B cell (primary cell): ENCODE results near the gene CSNK1G3. TPM values are rescaled to one million over a fixed set of nuclear protein-coding genes. Genes with fewer than 3 reads are reported as not detected.

Experiments
- ATAC-seq: fragments of 200-7000 bp; cut with Tn5 transposase; one replicate; pipeline ENCODE4 v1.10.0; 2021; ENCODE audit warnings: low read depth, mild to moderate bottlenecking, moderate number of reproducible peaks, moderate library complexity
- CTCF ChIA-PET: fragments of 350-600 bp; sonication (Branson Sonifier 250); formaldehyde crosslinking; loops from one replicate; lab custom pipeline; 2021; ENCODE audit warnings: antibody characterized with exemption, inconsistent platforms; lab: Charles Lee
- POLR2A ChIA-PET: fragments of 350-600 bp; sonication (Branson Sonifier 250); formaldehyde crosslinking; loops from one replicate; lab custom pipeline; 2021; ENCODE audit warnings: antibody characterized with exemption; lab: Charles Lee
- DNase-seq: peaks from one replicate; pipeline ENCODE4 v3.0.0; 2013
- H2AFZ ChIP-seq: 2 replicates; pipeline ENCODE4 v1.6.1; 2012; ENCODE audit warnings: mild to moderate bottlenecking, low read depth, low read length; ENCODE audit not compliant: insufficient read depth, poor library complexity, severe bottlenecking
- H3K27ac ChIP-seq, 2 donors: 1 replicate in 1 of 2; 2 replicates in 1 of 2; pipeline ENCODE4 v1.5.1; 2012 to 2013; ENCODE audit warnings: low read length in 2 of 2, mild to moderate bottlenecking in 2 of 2, moderate library complexity in 1 of 2
- H3K27me3 ChIP-seq, 4 experiments: fragments of 200-600 bp in 1 of 4; sonication (generic) in 1 of 4; replicated peaks in 1 of 4; 1 replicate in 2 of 4; 2 replicates in 2 of 4; pipeline versions ENCODE4 v1.6.1 to v1.7.0; 2013 to 2016; ENCODE audit warnings: low read length in 3 of 4, mild to moderate bottlenecking in 2 of 4, mixed read lengths in 1 of 4, moderate library complexity in 1 of 4; ENCODE audit not compliant: insufficient read depth in 4 of 4, control insufficient read depth in 3 of 4; ENCODE audit errors: control extremely low read depth in 1 of 4
- H3K36me3 ChIP-seq, 2 experiments: replicated peaks in 1 of 2; 1 replicate in 1 of 2; 2 replicates in 1 of 2; pipeline versions ENCODE4 v1.6.1 to v1.7.1; 2013; ENCODE audit warnings: low read length in 1 of 2; ENCODE audit not compliant: insufficient read depth in 2 of 2, control insufficient read depth in 1 of 2; ENCODE audit errors: control extremely low read depth in 1 of 2, extremely low read depth in 1 of 2
- H3K4me1 ChIP-seq, 2 donors: fragments of 200-600 bp in 1 of 2; sonication (generic) in 1 of 2; 1 replicate in 1 of 2; 2 replicates in 1 of 2; pipeline versions ENCODE4 v1.5.1 to v1.6.1; 2013 to 2017; ENCODE audit warnings: low read length in 2 of 2; ENCODE audit not compliant: control insufficient read depth in 2 of 2, insufficient read depth in 2 of 2
- H3K4me2 ChIP-seq: replicated peaks from 2 replicates; pipeline ENCODE3; 2012; ENCODE audit warnings: mild to moderate bottlenecking, low read depth, low read length; ENCODE audit not compliant: poor library complexity, severe bottlenecking
- H3K4me3 ChIP-seq, 5 experiments: fragments of 200-600 bp in 1 of 5; sonication (generic) in 1 of 5; 1 replicate in 3 of 5; 2 replicates in 2 of 5; pipeline versions ENCODE4 v1.5.1 to v1.7.0; 2011 to 2016; ENCODE audit warnings: low read length in 4 of 5, mild to moderate bottlenecking in 4 of 5, low read depth in 2 of 5, control low read depth in 1 of 5, moderate library complexity in 1 of 5; ENCODE audit not compliant: insufficient read depth in 1 of 5; ENCODE audit errors: control extremely low read depth in 1 of 5, extremely low read depth in 1 of 5
- H3K79me2 ChIP-seq: fragments of 200-600 bp; sonication (generic); one replicate; pipeline ENCODE4 v1.6.0; 2016; ENCODE audit warnings: low read length; ENCODE audit not compliant: control insufficient read depth, insufficient read depth
- H3K9ac ChIP-seq: fragments of 200-600 bp; sonication (generic); 2 replicates; pipeline ENCODE4 v1.6.1; 2017; ENCODE audit warnings: mild to moderate bottlenecking, low read length, moderate library complexity
- H3K9me3 ChIP-seq, 3 donors: one replicate each; pipeline versions ENCODE4 v1.6.1 to v1.7.1; 2013; ENCODE audit warnings: low read length in 2 of 3; ENCODE audit not compliant: control insufficient read depth in 2 of 3, insufficient read depth in 1 of 3; ENCODE audit errors: control extremely low read depth in 1 of 3
- H4K20me1 ChIP-seq: 2 replicates; pipeline ENCODE4 v1.6.0; 2012; ENCODE audit warnings: mild to moderate bottlenecking, low read length; ENCODE audit not compliant: insufficient read depth, control insufficient read depth, poor library complexity, severe bottlenecking
- H3K27ac Mint-ChIP-seq: one replicate; pipeline ENCODE4 v1.8.0; 2021; ENCODE audit warnings: mixed read lengths
- H3K27me3 Mint-ChIP-seq: one replicate; pipeline ENCODE4 v1.8.0; 2021; ENCODE audit warnings: mixed read lengths
- H3K4me1 Mint-ChIP-seq: one replicate; pipeline ENCODE4 v1.8.0; 2021; ENCODE audit warnings: mixed read lengths
- H3K4me3 Mint-ChIP-seq: one replicate; pipeline ENCODE4 v1.8.0; 2021; ENCODE audit warnings: mixed read lengths
- H3K9me3 Mint-ChIP-seq: one replicate; pipeline ENCODE4 v1.8.0; 2022; ENCODE audit warnings: mixed read lengths; ENCODE audit not compliant: insufficient read depth
- CTCF ChIP-seq: fragments of 200-600 bp; IDR thresholded peaks from one replicate; pipeline ENCODE4 v1.8.0; 2022; ENCODE audit warnings: antibody characterized with exemption, mild to moderate bottlenecking
- EZH2 ChIP-seq: IDR thresholded peaks from 2 replicates; pipeline ENCODE4 v1.6.1; 2012; ENCODE audit warnings: borderline replicate concordance, low read depth, mild to moderate bottlenecking, moderate library complexity, low read length; ENCODE audit not compliant: insufficient read depth, poor library complexity, severe bottlenecking
- WGBS: methylation state at CpG from one replicate; pipeline ENCODE4 v1.1.5; 2013; ENCODE audit warnings: missing lambda C conversion rate; ENCODE audit not compliant: insufficient coverage; 5-methylcytosine and 5-hydroxymethylcytosine counted together
- intact Hi-C: fragments of 100-400 bp; cut with micrococcal nuclease; formaldehyde crosslinking; loops from one replicate; pipeline ENCODE4 v1.10.0; 2022
- polyA plus RNA-seq: library from polyadenylated mRNA; depleted of rRNA; stranded (reverse); fragments of >200 nt; gene quantifications from 2 replicates; pipeline ENCODE4 v1.2.3, GENCODE V29; 2012
- total RNA-seq, 2 donors: library from RNA; stranded (reverse); fragments of 120-200 nt in 1 of 2; gene quantifications; 1 replicate in 1 of 2; 2 replicates in 1 of 2; pipeline versions ENCODE4 v1.2.3 to v1.2.4, GENCODE V29; 2013 to 2022

Gene CSNK1G3
- total and polyA plus RNA-seq, 2 donors (not counting 1 experiment from before 2014, with no cell fraction given) = 20.8 to 140 TPM

GRCh38 chr5:123549256-123549904 is 37.4 kb downstream of the CSNK1G3 start:
- H3K27me3 Mint-ChIP-seq = no peaks in the 10 kb centered on the region
- no CpG with 5 or more reads among the region's 3 CpGs for WGBS
- intact Hi-C loops = loop anchor here (1.0 to 5.0 kb wide), 3 partner anchors 37 to 126 kb away; partner anchors contain the start of genes CEP120 and CSNK1G3
- Histone ChIP-seq H4K20me1 (no peaks in the 10 kb centered on the region), H3K36me3 (peaks cover 2% of the 10 kb centered on the region in 2 experiments), H3K27me3 (no peaks in the 10 kb centered on the region), H3K9ac (peak overlapping the region; percentile 47), H3K27ac (peak overlapping the region; percentile 96 to 97), H3K4me1 (peaks cover 30 to 51% of the 10 kb centered on the region in 2 donors), H3K4me2 (peak overlapping the region; percentile 49), H3K9me3 (no peaks in the 10 kb centered on the region), H2AFZ (peak overlapping the region; percentile 39), H3K79me2 (peaks cover 93% of the 10 kb centered on the region), H3K4me3 (peak overlapping the region in 3 of 5 experiments; percentile 6 to 20 (median 10))
- peak overlapping the region; percentile 79 for H3K4me3 Mint-ChIP-seq
- ATAC-seq = peak; percentile 97
- H3K9me3 Mint-ChIP-seq = no peaks in the 10 kb centered on the region
- DNase-seq = peak; percentile 89
- POLR2A ChIA-PET = interaction anchor here (1.9 to 2.3 kb wide), 2 partner anchors 38 to 126 kb away, joined by 4 to 13 read pairs; partner anchors contain the start of genes CEP120 and CSNK1G3
- no peak for TF ChIP-seq CTCF
- TF ChIP-seq EZH2 = no peak
- H3K4me1 Mint-ChIP-seq = peaks cover 62% of the 10 kb centered on the region
- CTCF ChIA-PET = interaction anchor here (1.2 to 2.9 kb wide), 8 partner anchors 9 to 126 kb away, joined by 3 to 26 read pairs (median 4); partner anchors contain the start of gene CEP120
- peak overlapping the region; percentile 98 for H3K27ac Mint-ChIP-seq

GRCh38 chr5:123554601-123555000 is 42.6 kb downstream of the CSNK1G3 start:
- Histone ChIP-seq H3K9me3 (no peaks in the 10 kb centered on the region), H3K4me3 (no peak overlapping the region), H3K36me3 (peaks cover 6 to 17% of the 10 kb centered on the region in 2 experiments), H3K9ac (no peak overlapping the region), H3K4me2 (no peak overlapping the region), H3K4me1 (peaks cover 8 to 14% of the 10 kb centered on the region in 2 donors), H3K27ac (no peak overlapping the region), H3K27me3 (no peaks in the 10 kb centered on the region), H4K20me1 (no peaks in the 10 kb centered on the region), H2AFZ (no peak overlapping the region), H3K79me2 (peaks cover 85% of the 10 kb centered on the region)
- ATAC-seq (no peak), DNase-seq (no peak)
- H3K4me3 Mint-ChIP-seq = no peak overlapping the region
- intact Hi-C loops = no loop called here
- H3K27me3 Mint-ChIP-seq = no peaks in the 10 kb centered on the region
- 100% methylated on average over 2 of the region's 4 CpGs for whole genome bisulfite sequencing
- no peak overlapping the region for H3K27ac Mint-ChIP-seq
- POLR2A ChIA-PET = no interaction called here
- CTCF ChIA-PET = interaction anchor here (1.8 kb wide), 1 partner anchor 131 kb away, joined by 7 read pairs; the partner anchor contains the start of gene CEP120
- no peaks in the 10 kb centered on the region for H3K9me3 Mint-ChIP-seq
- peaks cover 41% of the 10 kb centered on the region for H3K4me1 Mint-ChIP-seq
- TF ChIP-seq EZH2 (no peak), CTCF (no peak)
